ENCODE data around the gene MYO5B. TPM values are rescaled to one million over a fixed set of nuclear protein-coding genes. Genes with fewer than 3 reads are reported as not detected.

The MYO5B gene
- total and polyA plus RNA-seq, 4 donors, result 5.4 to 23.4 (median 11.4) TPM

GRCh38 chr18:49849331-49850217 lies 345.4 kb downstream of the MYO5B start:
- Histone ChIP-seq H3K36me3 (ENCODE audit: control insufficient read depth in 4 of 4, insufficient read depth in 3 of 4, low read depth in 1 of 4, low read length in 3 of 4) (peaks cover 0 to 2% (median 0%) of the 10 kb centered on the region in 4 donors), H3K9ac (ENCODE audit: low read depth in 1 of 2, low read length in 2 of 2) (no peak overlapping the region), H3K9me3 (ENCODE audit: control insufficient read depth in 4 of 4, low read length in 3 of 4) (no peaks in the 10 kb centered on the region), H3K27me3 (ENCODE audit: control insufficient read depth in 4 of 4, insufficient read depth in 4 of 4, low read length in 3 of 4) (no peaks in the 10 kb centered on the region), H3K27ac (ENCODE audit: low read depth in 1 of 2, low read length in 2 of 2) (no peak overlapping the region), H3K4me1 (ENCODE audit: control insufficient read depth in 4 of 4, insufficient read depth in 4 of 4, low read length in 3 of 4) (peaks cover 0 to 14% (median 10%) of the 10 kb centered on the region in 4 donors), H3K4me3 (ENCODE audit: low read depth in 1 of 3, low read length in 3 of 3) (no peak overlapping the region)
- no peak for TF ChIP-seq ATF3 (IDR thresholded peaks at IDR 0.05)
- no peak for TF ChIP-seq EGR1 (IDR thresholded peaks at IDR 0.05; ENCODE audit: low read depth in 2 of 2)
- no peak for TF ChIP-seq REST (IDR thresholded peaks at IDR 0.05)
- TF ChIP-seq CTCF (IDR thresholded peaks at IDR 0.05; ENCODE audit: low read depth, low read length, missing input control), result no peak
- no peak for TF ChIP-seq RXRA (IDR thresholded peaks at IDR 0.05)
- no peak for TF ChIP-seq NR2F2 (IDR thresholded peaks at IDR 0.05)
- TF ChIP-seq MAX (IDR thresholded peaks at IDR 0.05), result no peak
- TF ChIP-seq JUND (IDR thresholded peaks at IDR 0.05), result no peak
- no peak for TF ChIP-seq FOXA1 (IDR thresholded peaks at IDR 0.05)
- TF ChIP-seq ZBTB33 (IDR thresholded peaks at IDR 0.05), result no peak
- no peak for TF ChIP-seq HNF4G (IDR thresholded peaks at IDR 0.05)
- TF ChIP-seq SP1 (IDR thresholded peaks at IDR 0.05), result no peak
- TF ChIP-seq RAD21 (IDR thresholded peaks at IDR 0.05), result no peak
- TF ChIP-seq GABPA (IDR thresholded peaks at IDR 0.05 in 1 of 2, conservative IDR thresholded peaks at IDR 0.05 in 1 of 2), result no peak
- TF ChIP-seq YY1 (IDR thresholded peaks at IDR 0.05), result no peak
- no peak for TF ChIP-seq TAF1 (conservative IDR thresholded peaks at IDR 0.05)
- TF ChIP-seq FOXA2 (IDR thresholded peaks at IDR 0.05), result no peak
- TF ChIP-seq HNF4A (conservative IDR thresholded peaks at IDR 0.05), result no peak
- DNase-seq (ENCODE audit: low spot score), result no peak
- 70% methylated on average over 14 of the region's 14 CpGs for WGBS

Data from liver (tissue), 9 donors.